ENCODE measurements around the gene USB1.

USB1 gene

GRCh38 chr16:58034128-58034685 is 33.0 kb downstream of the USB1 start:
- DNase-seq (ENCODE audit: low read depth, low spot score): no peak

- DNase-seq (ENCODE audit: low read depth, low spot score): no peak
These were observed 33.6 kb downstream of the USB1 start for GRCh38 chr16:58034774-58035173.

- DNase-seq (ENCODE audit: low read depth, low spot score): no peak
These were observed 34.4 kb downstream of the USB1 start for GRCh38 chr16:58035356-58036170.

GRCh38 chr16:58036943-58037342 is 35.7 kb downstream of the USB1 start:
- no peak for DNase-seq (ENCODE audit: low read depth, low spot score)

- DNase-seq (ENCODE audit: low read depth, low spot score): no peak
These were observed 36.3 kb downstream of the USB1 start for GRCh38 chr16:58037365-58038057.

- DNase-seq (ENCODE audit: low read depth, low spot score): no peak
These were observed 37.0 kb downstream of the USB1 start for GRCh38 chr16:58038219-58038641.

- DNase-seq (ENCODE audit: low read depth, low spot score): no peak
These were observed 38.8 kb downstream of the USB1 start for GRCh38 chr16:58039829-58040495.

GRCh38 chr16:58040496-58040846 is 39.3 kb downstream of the USB1 start:
- DNase-seq (ENCODE audit: low read depth, low spot score): no peak

- DNase-seq (ENCODE audit: low read depth, low spot score): no peak
These were observed 39.9 kb downstream of the USB1 start for GRCh38 chr16:58040945-58041627.

- no peak for DNase-seq (ENCODE audit: low read depth, low spot score)
These were observed 40.4 kb downstream of the USB1 start for GRCh38 chr16:58041628-58041955.

GRCh38 chr16:58042001-58042885 is 41.0 kb downstream of the USB1 start:
- no peak for DNase-seq (ENCODE audit: low read depth, low spot score)

- no peak for DNase-seq (ENCODE audit: low read depth, low spot score)
These were observed 41.8 kb downstream of the USB1 start for GRCh38 chr16:58042886-58043515.

GRCh38 chr16:58043571-58044155 is 42.5 kb downstream of the USB1 start:
- no peak for DNase-seq (ENCODE audit: low read depth, low spot score)

- DNase-seq (ENCODE audit: low read depth, low spot score): no peak
These were observed 43.2 kb downstream of the USB1 start for GRCh38 chr16:58044266-58045019.

- DNase-seq (ENCODE audit: low read depth, low spot score): no peak
These were observed 43.9 kb downstream of the USB1 start for GRCh38 chr16:58045096-58045495.

GRCh38 chr16:58046054-58046881 is 45.1 kb downstream of the USB1 start:
- DNase-seq (ENCODE audit: low read depth, low spot score): no peak

- DNase-seq (ENCODE audit: low read depth, low spot score): no peak
These were observed 45.7 kb downstream of the USB1 start for GRCh38 chr16:58046936-58047335.

Measured in astrocyte of the hippocampus (primary cell).